GM18502 (cell line): ENCODE data around the gene TRIM7.
A peak's percentile ranks its signal among the peaks of the same experiment; 100 is the strongest.

Experiments
- ATAC-seq: cut with Tn5 transposase; IDR thresholded peaks from one replicate; pipeline ENCODE4 v1.9.1; 2021; ENCODE audit warnings: mild to moderate bottlenecking; ENCODE audit not compliant: unreplicated experiment, poor library complexity

Gene TRIM7

DNA sequence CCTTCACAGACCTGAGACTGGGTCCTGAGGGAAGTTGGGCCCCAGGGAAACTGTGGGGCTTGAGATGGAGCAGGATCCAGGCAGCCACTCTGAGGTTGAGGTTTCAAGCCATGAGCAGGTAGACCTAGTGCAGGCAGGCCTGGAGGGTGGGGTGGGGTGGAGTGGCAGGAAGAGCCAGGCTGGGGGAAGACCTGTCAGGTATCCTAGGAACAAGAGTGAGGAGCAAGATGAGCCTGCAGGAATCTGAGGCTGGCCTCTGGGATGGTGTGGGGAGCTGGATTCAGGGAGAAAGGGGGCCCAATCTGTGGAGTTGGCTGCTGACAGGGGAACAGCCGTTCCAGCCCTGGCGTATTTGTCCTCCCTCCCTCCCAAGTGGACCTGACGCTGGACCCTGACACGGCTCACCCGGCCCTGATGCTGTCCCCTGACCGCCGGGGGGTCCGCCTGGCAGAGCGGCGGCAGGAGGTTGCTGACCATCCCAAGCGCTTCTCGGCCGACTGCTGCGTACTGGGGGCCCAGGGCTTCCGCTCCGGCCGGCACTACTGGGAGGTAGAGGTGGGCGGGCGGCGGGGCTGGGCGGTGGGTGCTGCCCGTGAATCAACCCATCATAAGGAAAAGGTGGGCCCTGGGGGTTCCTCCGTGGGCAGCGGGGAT is 28.9 kb upstream of the TRIM7 start:
- no peak for ATAC-seq

DNA sequence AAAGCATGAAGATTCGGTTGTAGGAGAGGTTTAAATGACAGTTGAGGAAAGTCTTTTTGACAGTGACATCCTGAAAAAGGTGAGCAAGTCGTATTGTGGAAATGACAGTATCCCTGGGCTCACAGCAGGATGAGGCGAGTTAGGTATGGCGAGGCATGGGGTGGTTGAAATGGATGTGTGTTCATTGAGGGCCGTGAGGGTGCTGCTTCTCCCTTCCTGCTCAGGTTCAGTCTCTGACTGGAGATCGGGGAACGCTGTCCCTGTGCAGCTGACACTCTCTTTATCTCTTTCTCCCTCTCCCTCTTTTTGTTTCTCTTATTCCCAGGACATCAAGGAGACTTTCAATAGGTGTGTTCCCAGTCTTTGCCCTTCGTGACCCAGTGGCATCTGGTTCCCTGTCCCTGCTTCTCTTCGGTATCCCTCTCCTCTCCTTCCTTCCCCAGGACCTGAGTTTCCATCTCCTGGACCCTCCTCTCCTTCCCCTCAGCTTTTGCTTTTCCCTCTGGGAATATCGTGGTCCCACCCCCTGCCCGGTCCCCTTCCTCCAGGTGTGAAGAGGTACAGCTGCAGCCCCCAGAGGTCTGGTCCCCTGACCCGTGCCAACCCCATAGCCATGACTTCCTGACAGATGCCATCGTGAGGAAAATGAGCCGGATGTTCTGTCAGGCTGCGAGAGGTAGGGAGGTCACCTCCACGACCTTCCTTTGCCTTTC is 28.2 kb upstream of the TRIM7 start:
- ATAC-seq: no peak

GRCh38 chr5:181232593-181232992 is 27.6 kb upstream of the TRIM7 start:
- ATAC-seq: no peak

DNA sequence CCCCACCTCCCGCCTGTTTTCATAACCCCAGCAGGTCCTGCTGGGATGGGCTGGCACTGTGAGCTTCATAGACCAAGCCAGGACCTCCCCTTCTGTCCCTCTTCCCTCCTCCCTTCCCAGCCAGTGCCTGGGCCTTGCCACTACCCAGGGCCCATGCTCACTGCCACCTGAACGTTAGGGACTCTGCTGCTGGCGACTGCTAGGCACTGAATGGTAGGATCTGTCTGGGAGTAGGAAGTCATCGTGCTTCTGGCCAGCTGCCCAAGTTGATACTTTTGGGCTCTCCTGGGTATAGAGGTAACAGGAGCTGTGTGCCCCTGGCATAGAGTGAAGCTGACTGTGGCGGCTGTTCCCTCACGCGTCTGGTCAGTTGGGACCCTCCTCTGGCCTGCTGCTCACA is 26.4 kb upstream of the TRIM7 start:
- ATAC-seq: no peak

GRCh38 chr5:181230551-181230950 is 25.6 kb upstream of the TRIM7 start:
- no peak for ATAC-seq

DNA sequence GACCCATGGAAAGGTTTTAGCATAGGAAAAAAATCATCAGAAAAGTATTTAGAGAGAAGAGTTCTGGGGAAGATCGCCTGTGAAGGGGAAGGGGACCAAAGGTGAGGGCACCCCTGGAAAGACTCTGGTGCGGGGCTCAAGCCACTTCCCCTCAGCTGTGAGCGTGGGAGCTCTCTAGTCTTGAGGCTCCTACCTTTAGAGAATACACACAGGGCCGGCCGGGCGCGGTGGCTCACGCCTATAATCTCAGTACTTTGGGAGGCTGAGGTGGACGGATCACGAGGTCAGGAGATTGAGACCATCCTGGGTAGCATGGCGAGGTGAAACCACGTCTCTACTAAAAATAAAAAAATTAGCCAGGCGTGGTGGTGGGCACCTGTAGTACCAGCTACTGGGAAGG is 25.0 kb upstream of the TRIM7 start:
- ATAC-seq: no peak

GRCh38 chr5:181224390-181225229 is 19.6 kb upstream of the TRIM7 start:
- ATAC-seq: no peak

DNA sequence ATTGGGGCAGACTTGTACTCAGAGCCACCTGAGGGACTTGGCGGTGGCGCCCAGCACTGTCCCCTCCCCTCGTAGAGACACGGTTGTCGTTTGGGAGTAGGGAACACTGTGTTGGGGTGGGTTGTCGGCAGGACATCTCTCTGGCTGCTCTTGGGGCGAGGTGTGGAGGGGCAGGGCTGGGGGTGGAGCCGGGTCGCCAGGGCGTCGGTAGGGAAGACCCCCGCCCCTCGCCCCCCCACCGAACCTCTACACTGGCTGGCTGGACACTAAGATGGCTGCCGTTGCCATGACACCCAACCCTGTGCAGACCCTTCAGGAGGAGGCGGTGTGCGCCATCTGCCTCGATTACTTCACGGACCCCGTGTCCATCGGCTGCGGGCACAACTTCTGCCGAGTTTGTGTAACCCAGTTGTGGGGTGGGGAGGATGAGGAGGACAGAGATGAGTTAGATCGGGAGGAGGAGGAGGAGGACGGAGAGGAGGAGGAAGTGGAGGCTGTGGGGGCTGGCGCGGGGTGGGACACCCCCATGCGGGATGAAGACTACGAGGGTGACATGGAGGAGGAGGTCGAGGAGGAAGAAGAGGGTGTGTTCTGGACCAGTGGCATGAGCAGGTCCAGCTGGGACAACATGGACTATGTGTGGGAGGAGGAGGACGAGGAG is 18.9 kb upstream of the TRIM7 start:
- ATAC-seq: peak; percentile 6

GRCh38 chr5:181223058-181223728 is 18.2 kb upstream of the TRIM7 start, which contains the start of gene TRIM41:
Gene TRIM41 (plus strand): TSS chr5:181223281. CDS start chr5:181224000, 719 bp downstream.
- ATAC-seq: peak; percentile 68

DNA sequence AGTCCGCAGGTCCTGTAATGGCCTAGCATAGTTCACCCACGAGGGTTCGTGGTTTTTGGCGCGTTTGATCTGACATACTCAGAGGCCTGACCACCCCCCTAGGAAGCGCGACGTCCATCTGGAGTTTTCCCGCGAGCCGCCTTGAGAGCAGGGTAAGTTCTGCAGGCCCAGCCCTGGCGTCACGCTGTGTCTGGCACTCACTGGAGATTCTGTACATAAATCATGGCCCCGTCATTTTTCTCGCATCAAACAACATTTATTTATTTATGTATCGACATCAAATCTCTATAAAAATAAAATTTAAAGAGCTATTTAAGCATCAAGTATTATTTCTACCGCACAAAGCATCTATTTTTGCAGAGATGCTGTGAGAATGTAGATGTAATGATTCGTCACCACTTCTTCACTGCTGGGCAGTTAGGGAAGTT is 17.6 kb upstream of the TRIM7 start:
- ATAC-seq: no peak

DNA sequence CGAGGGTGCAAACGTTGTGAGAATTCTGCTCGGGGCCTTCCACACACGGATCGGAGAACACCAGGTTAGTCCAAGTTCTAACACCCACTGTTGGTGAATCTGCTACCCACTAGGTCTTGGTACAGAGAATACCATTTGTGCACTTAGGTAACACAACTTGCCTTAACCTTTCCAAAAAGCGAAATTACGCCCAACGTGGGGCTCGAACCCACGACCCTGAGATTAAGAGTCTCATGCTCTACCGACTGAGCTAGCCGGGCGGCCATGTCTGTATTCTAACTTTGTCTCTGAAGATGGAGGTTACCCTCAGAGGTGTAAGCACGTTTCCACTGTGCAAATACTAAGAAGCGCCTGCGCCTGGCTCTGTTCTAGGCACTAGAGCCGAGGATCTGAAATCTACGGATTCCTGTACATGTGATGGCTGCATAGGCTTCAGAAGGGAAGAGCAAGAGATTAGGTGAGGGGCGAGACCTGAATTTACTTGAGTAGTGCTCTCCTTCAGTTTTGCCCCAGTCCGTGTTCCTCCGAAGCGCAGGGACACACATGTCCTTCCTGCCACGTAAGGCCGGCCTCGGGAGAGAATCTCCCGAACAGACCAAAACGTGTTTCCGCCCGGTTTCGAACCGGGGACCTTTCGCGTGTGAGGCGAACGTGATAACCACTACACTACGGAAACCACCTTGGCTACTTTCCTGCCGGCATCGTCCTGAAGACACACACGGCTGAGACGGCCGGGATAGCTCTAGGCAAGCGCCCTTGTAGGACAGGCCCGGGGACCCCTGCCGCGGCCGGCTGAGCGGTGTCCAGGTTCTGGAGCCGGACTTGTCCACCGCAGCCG is 17.0 kb upstream of the TRIM7 start:
- ATAC-seq: no peak

GRCh38 chr5:181221105-181221791 is 16.3 kb upstream of the TRIM7 start:
- ATAC-seq: no peak

GRCh38 chr5:181220178-181220515 is 15.2 kb upstream of the TRIM7 start:
- ATAC-seq: no peak

- no peak for ATAC-seq
These were observed 14.5 kb upstream of the TRIM7 start for GRCh38 chr5:181219262-181220177.

DNA sequence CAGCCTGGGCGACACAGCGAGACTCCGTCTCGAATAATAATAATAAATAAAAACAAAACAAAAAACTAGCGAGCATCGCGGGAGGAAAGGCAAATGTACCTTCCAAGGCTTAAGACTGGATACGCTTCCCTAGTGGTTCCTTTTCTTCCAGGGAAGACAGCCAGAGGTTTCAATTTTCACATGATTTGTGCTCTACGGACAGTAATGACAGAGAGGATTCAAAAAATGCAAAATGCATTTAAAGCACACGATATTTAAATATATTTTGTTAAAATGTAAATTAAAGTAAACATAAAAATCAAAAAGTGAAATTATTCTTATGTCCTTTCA is 13.8 kb upstream of the TRIM7 start:
- ATAC-seq: no peak

DNA sequence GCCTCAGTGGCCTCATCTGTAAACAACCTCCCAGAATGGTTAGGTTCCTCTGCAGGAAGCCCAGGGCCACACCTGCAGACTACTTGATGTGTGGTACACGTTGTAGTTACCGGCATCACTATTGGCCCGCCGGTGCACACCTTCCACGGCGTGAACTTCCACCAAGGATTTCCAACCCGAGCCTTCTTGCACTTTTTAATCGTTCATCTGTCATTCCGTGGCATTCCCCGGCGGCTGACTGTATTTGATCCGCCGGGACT is 12.7 kb upstream of the TRIM7 start:
- ATAC-seq: peak; percentile 15

DNA sequence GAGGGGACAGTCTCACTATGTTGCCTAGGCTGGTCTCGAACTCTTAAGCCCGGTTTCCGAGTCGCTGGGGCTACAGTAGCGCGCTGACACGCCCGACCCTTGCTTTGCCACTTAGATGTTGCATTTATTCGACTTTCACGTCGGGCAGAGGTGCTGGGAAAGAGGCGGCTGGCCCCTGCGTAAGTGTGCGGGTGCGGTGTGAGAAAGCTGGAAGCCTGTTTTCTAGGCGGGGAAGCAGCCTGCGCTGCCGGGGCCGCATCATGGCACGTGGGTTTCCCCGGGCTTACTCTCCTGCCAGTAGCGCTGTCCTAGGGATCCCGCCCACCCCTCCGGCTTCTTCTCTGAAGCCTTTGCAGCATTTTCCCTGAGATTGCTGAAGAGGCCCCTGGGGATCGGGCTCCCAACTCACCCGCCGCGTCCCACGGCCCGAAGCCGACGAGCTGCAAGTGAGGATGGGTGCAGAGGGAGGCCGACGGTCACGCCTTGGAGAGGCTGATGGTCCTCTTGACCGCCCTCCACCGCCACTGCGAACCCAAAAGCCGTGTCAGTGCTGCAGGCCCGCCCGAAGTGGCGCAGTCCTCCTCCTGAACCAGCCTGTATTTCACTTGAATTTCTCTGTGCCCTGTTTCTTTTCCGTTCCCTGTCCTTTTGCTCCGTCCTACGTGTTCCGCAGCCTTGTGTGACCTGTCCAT is 12.3 kb upstream of the TRIM7 start:
- peak; percentile 18 for ATAC-seq
